HG03280 (cell line): ENCODE results near the gene PPP1R9A.
"Not testable (repeated sequence)": the region's sequence is repeated elsewhere in the genome, so short reads cannot be mapped to it uniquely, and the experiment has no call there.

Source experiments
- ATAC-seq: cut with Tn5 transposase; IDR thresholded peaks from one replicate; pipeline ENCODE4 v1.9.1; 2021; ENCODE audit warnings: mild to moderate bottlenecking, moderate library complexity; ENCODE audit not compliant: unreplicated experiment

PPP1R9A gene

GRCh38 chr7:94972296-94972695 is 64.9 kb downstream of the PPP1R9A start:
- ATAC-seq, result no peak

- no peak for ATAC-seq
Measured at GRCh38 chr7:94973844-94974243, 66.5 kb downstream of the PPP1R9A start.

- ATAC-seq, result no peak
Measured at GRCh38 chr7:94974423-94974822, 67.0 kb downstream of the PPP1R9A start.

GRCh38 chr7:94975336-94975735 is 67.9 kb downstream of the PPP1R9A start:
- ATAC-seq, result no peak

- no peak for ATAC-seq
Measured at GRCh38 chr7:94980418-94981142, 73.2 kb downstream of the PPP1R9A start.

- no peak for ATAC-seq
Measured at GRCh38 chr7:94995921-94996320, 88.5 kb downstream of the PPP1R9A start.

- no peak for ATAC-seq
Measured at GRCh38 chr7:94996369-94996768, 89.0 kb downstream of the PPP1R9A start.

GRCh38 chr7:94997547-94997946 is 90.2 kb downstream of the PPP1R9A start:
- no peak for ATAC-seq

GRCh38 chr7:94998266-94999068 is 91.1 kb downstream of the PPP1R9A start:
- no peak for ATAC-seq

GRCh38 chr7:94999069-94999351 is 91.6 kb downstream of the PPP1R9A start:
- no peak for ATAC-seq

- not testable (repeated sequence) for ATAC-seq
Measured at GRCh38 chr7:94999601-95000000, 92.2 kb downstream of the PPP1R9A start.

- no peak for ATAC-seq
Measured at GRCh38 chr7:95001258-95001657, 93.9 kb downstream of the PPP1R9A start.

- ATAC-seq, result no peak
Measured at GRCh38 chr7:95001815-95002561, 94.6 kb downstream of the PPP1R9A start.

- ATAC-seq, result no peak
Measured at GRCh38 chr7:95002775-95003174, 95.4 kb downstream of the PPP1R9A start.

GRCh38 chr7:95004618-95005247 is 97.3 kb downstream of the PPP1R9A start:
- no peak for ATAC-seq

GRCh38 chr7:95006010-95006409 is 98.6 kb downstream of the PPP1R9A start:
- ATAC-seq, result no peak

GRCh38 chr7:95008773-95009172 is 101.4 kb downstream of the PPP1R9A start:
- not testable (repeated sequence) for ATAC-seq

GRCh38 chr7:95011146-95011928 is 103.9 kb downstream of the PPP1R9A start:
- no peak for ATAC-seq

- no peak for ATAC-seq
Measured at GRCh38 chr7:95011995-95012394, 104.6 kb downstream of the PPP1R9A start.

- no peak for ATAC-seq
Measured at GRCh38 chr7:95018021-95018420, 110.6 kb downstream of the PPP1R9A start.

- ATAC-seq, result no peak
Measured at GRCh38 chr7:95026018-95026417, 118.6 kb downstream of the PPP1R9A start.
